SK-MEL-5 (cell line): ENCODE measurements around the gene FBXL13. TPM values are rescaled to one million over a fixed set of nuclear protein-coding genes. Genes with fewer than 3 reads are reported as not detected.
"Not testable (repeated sequence)": the region's sequence is repeated elsewhere in the genome, so short reads cannot be mapped to it uniquely, and the experiment has no call there.

Experiments
- DNase-seq: peaks from one replicate; pipeline ENCODE4 v3.0.0-alpha.2; 2016; ENCODE audit warnings: low read depth, low spot score
- in situ Hi-C: cut with HindIII; loops from 2 replicates; pipeline ENCODE4 v1.10.0; 2016; ENCODE audit warnings: low sequenced_read_pairs, high pct_unique_total_duplicates, low pct_unique_long_range_greater_than_20kb
- small RNA-seq, 2 experiments: library from RNA; depleted of rRNA; stranded (forward); fragments of <200 nt; gene quantifications; one replicate each; pipeline ENCODE3, GENCODE V24; 2014
- total RNA-seq: library from RNA; depleted of rRNA; stranded (reverse); fragments of >200 nt; shearing (Covaris generic); gene quantifications from 2 replicates; pipeline ENCODE4 v1.2.3, GENCODE V29; 2014; rRNA removed

FBXL13 gene
- total RNA-seq, 1 experiment from 2014 or later: 3.2 TPM

DNA sequence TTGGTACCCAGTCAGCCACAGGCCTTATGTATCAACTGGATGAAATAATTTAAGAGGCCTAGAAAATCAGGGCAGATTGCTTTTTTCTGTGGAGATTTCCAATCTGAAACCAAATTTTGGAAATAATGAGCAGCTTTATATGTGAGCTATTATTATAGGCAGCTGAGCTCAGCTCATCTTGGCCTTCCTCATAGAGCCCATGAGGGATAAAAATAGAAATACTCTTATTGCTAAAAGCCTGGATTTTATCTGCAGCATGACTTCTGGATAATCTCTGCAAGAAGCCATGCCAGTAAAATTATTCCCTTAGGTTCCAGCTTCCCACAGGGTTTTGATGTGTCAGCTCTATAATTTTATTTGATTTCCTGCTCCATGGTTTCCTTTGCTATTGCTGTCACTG is 282.8 kb downstream of the FBXL13 start:
- in situ Hi-C loops, DNase-seq: not testable (repeated sequence)

DNA sequence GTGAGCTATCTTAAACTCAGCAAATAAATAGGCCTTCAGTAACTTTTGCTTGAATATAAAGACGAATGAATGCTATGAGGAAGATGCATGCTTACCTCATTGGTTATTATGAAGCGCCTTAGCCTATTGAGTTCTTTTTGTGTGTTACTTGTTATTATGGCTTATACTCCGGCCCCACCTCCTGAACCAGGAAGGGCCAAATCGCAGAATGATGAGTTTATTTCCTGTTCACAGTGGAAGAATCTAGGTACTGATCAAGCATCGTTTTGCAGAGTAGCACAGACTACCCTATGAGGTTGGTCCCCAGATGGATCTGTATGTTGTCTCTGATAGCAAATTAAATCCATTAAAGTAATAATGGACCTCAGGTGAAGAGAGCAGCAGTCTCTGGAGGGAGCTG is 283.2 kb downstream of the FBXL13 start:
- in situ Hi-C loops, DNase-seq: not testable (repeated sequence)

DNA sequence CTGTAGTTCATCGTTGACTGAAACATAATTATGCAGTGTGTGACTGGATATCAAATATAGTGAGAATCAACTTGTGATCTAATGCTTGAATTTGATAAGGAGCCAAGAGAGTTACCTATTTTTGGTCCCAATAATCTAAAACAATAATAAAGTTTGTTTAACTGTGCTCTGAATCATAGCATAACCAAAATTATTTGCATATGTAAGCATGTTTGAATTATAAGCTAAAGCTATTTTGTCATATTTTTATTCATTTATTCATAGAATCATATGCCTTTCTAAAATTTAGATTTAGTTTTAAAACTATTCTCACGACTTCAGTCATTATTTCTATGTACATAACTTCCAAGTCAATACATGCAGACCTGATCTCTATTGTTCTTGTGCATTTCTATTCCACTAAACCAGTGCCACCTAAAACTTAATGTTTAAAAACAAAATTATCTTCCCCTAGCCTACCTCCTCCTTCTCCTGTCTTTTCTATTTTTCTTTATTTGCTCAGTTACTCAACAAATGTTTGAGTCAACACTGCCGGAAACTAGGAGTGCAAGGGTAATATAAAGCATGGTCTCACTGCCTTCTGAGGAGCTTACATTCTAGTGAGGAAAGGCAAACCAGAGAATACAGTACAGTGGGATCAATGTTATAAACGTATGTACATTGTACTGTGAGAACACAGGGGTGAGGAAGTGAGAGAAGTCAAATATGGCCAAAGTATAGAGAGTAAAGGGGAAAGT is 284.1 kb downstream of the FBXL13 start:
- in situ Hi-C loops, DNase-seq: not testable (repeated sequence)

DNA sequence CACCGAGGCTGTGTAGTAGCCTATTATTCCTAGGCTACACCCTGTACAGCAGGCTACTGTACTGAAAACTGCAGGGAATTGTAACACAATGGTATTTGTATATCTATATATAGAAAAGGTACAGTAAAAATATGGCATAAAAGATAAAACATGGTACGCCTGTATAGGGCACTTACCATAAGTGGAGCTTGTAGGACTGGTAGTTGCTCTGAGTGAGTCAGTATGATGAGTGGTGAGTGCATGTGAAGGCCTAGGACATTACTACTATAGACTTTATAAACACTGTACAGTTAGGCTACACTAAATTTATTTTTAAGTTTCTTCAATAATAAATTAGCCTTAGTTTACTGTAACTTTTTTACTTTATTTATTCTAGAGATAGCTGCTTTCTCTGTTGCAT is 285.8 kb downstream of the FBXL13 start:
- not testable (repeated sequence) for DNase-seq

DNA sequence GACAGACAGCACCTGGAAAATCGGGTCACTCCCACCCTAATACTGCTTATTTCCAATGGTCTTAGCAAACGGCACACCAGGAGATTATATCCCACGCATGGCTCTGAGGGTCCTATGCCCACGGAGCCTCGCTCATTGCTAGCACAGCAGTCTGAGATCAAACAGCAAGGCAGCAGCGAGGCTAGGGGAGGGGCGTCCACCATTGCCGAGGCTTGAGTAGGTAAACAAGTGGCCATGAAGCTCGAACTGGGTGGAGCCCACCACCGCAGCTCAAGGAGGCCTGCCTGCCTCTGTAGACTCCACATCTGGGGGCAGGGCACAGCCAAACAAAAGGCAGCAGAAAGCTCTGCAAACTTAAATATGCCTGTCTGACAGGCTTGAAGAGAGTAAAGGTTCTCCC is 293.7 kb downstream of the FBXL13 start:
- in situ Hi-C loops, DNase-seq: not testable (repeated sequence)

More for the DNA sequence above, 285.8 kb downstream of the FBXL13 start:
- in situ Hi-C loops: not testable (repeated sequence)

DNA sequence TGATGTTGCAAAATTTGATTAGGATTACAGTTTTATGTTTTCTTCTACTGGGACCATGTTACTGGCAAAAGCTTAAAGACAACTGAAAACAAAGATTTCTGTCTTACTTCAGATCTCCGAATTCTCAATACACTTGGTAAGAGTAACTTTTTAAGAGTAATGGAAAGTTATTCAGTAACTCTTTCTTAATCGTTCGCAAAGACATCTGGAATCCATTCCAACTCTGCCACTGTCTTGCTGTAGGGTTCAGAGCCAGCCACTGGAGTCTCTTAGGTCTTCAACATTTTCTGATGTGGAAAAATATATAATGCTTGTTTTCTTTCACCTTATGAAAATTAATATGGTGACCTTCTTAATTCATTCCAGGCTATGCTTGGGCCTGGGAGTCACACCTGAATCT is 295.9 kb downstream of the FBXL13 start:
- in situ Hi-C loops, DNase-seq: not testable (repeated sequence)

DNA sequence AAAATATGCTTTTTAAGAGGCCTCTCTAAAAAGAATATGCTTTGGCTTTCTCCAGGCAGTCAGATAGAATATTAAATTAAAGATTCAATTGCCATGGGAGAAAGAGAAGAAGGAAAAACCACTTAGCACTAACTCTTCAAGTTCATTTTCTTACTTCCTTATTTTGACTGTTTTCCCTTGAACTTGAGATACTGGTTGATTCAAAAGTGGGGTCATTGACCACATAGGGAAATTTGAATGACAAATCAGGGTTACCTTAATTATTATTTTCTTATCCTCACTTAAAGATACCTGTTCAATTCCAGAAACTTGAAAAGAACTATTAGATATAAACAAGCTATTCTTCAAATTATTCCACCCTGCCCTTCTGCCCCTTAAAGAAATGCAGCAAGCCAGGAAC is 298.4 kb downstream of the FBXL13 start:
- DNase-seq: not testable (repeated sequence)

DNA sequence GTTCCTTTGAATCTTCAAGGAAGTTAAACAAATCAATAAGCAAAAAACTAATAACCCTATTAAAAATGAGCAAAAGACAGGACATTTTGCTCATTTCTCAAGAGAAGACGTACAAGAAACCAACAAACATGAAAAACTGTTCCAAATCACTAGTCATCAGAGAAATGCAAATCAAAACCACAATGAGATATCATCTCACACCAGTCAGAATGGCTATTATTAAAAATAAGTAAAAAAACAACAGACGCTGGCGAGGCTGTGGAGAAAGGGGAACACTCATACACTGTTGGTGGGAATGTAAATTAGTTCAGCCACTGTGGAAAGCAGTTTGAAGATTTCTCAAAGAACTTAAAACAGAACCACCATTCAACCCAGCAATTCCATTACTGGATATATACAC is 304.1 kb downstream of the FBXL13 start:
- DNase-seq, in situ Hi-C loops: not testable (repeated sequence)

More for the DNA sequence above, 298.4 kb downstream of the FBXL13 start:
- in situ Hi-C loops: not testable (repeated sequence)

DNA sequence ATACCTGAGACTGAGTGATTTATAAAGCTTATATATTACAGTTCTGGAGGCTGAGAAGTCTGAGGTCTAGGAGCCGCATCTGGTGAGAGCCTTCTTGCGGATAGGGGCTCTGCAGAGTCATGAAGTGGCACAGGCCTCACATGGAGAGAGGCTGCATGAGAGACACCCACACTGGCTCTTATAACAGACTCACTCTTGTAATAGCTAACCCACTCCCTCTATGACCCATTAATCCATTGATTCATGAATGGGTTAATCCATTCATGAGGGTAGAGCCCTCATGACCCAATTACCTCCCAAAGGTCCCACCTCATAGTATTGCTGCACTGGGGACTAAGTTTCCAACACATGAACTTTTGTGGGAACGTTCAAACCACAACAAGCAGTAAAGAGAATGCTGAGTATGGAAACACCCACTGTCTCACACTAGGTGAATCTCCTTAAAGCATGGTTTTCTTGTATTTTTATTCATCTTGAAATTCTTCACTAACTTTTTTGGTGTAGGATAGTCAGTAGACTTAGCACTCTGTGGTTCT is 304.9 kb downstream of the FBXL13 start:
- in situ Hi-C loops, DNase-seq: not testable (repeated sequence)

DNA sequence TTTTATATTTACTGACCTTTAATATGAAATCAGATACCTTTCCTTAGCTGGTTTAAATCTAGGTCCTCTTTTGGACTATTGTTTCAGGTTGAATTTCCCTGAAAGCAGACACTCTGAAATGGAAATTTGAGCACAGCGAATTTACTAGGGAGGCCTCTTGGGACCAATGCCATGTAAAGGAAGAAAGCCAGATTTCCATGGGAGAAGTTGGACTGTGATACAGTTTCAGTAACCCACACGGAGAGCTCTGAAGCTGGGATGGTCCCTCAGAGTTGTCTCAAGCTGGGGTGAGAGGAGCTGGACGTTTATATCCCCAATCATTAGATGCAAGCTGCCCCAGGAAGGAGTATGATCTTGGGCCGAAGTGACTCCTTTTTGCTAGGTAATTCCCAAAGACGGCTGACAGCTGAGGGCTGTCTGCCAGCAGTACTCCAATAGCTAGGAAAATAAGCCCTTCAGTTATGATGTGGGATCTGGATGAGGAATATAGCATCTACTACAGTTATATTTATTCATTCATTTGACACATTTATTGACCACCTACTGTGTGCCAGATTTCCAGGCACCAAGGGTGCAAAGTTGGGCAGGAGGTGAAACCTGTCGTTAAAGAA is 311.2 kb downstream of the FBXL13 start:
- DNase-seq, in situ Hi-C loops: not testable (repeated sequence)

Small RNA genes within 50 kb of the gene (small RNA-seq; reads per million reads assigned to genes)
- gene RNU6-1136P: 0 reads per million in 2 experiments

Other genes with a start within 250 kb of the FBXL13 start
- 0.37 TPM in 1 of 2 replicates, not detected in the other for gene LRRC17, start 161.8 kb downstream of the FBXL13 start, total RNA-seq
- 93.5 and 98.1 TPM in 2 replicates for gene ARMC10, start 344 bp upstream of the FBXL13 start, total RNA-seq
- 33.8 and 37.5 TPM in 2 replicates for gene NAPEPLD, start 74.3 kb upstream of the FBXL13 start, total RNA-seq
- 137 and 146 TPM in 2 replicates for gene PMPCB, start 222.6 kb upstream of the FBXL13 start, total RNA-seq